Stimulated activated naive CD8-positive, alpha-beta T cell treated with anti-CD3 and anti-CD28 coated beads, Interleukin-15, Interleukin-2, amounts not matched to agents 100 U/mL and 50 U/mL, for 24 hours (primary cell): ENCODE measurements around the gene ABT1.

Source experiments
- ATAC-seq: fragments of 150-1000 bp; cut with Tn5 transposase; one replicate; pipeline ENCODE4 v1.10.0; 2021
- DNase-seq: peaks from one replicate; pipeline ENCODE4 v3.0.0; 2021

The ABT1 gene

GRCh38 chr6:26571592-26572296 is 25.0 kb upstream of the ABT1 start:
- DNase-seq (peak; percentile 69), ATAC-seq (peak; percentile 77)

DNA sequence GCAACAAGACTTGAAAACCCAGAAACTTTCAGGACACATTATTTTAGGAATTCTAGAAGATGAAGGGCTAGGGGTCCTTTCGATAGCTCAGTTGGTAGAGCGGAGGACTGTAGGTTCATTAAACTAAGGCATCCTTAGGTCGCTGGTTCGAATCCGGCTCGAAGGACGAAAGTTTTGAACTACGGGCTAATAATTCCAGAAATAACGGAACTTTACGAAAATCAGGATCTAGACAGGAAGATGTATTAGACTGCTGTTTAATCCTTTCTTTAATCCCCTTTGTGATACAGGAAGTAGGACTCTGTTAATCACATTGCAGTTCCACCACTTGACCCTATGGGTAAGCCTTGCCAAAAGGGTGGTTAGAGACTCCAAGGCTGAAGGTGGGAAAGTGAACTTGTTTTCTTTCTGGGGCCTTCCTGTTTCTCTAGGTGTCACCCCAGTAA is 21.2 kb upstream of the ABT1 start:
- no peak for ATAC-seq

GRCh38 chr6:26576407-26576843 is 20.3 kb upstream of the ABT1 start:
- ATAC-seq (no peak), DNase-seq (no peak)

More for the DNA sequence above, 21.2 kb upstream of the ABT1 start:
- DNase-seq = no peak

DNA sequence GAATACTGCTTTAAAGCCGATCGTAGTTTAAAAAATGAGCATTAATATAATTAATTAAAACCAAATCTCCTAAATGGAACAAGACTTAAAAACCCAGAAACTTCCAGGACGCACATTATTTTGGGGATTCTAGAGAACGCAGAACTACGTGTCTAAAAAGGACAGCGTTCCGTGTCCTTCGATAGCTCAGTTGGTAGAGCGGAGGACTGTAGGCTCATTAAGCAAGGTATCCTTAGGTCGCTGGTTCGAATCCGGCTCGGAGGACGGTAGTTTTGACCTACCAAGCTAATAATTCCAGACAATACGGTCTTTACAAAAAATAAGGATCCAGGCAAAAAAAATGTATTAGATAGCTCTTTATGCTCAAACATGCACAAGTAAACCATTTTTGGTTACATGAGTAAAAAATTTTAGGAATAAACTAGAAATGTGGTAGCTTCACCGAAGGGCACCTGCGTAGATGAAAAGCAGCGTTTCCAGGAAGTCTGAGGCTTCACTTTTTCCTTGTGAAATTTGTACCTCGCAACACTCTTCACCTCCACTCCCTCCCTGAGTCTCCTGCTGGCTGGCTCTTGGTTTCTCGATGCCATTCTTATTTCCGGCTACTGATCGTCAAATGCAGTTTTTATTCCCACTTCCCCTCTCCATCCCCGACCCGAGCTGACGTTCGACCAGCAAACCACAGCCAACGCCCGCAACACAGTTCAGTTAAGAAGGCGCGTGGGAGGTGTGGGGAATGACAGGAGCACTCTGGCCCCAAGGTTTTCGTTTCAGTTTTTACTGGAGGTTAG is 19.6 kb upstream of the ABT1 start:
- DNase-seq (peak; percentile 81), ATAC-seq (peak; percentile 88)

- no peak for ATAC-seq
- no peak for DNase-seq
These were observed 19.1 kb upstream of the ABT1 start for GRCh38 chr6:26577720-26578072.

GRCh38 chr6:26578279-26578678 is 18.5 kb upstream of the ABT1 start:
- DNase-seq (no peak), ATAC-seq (no peak)

DNA sequence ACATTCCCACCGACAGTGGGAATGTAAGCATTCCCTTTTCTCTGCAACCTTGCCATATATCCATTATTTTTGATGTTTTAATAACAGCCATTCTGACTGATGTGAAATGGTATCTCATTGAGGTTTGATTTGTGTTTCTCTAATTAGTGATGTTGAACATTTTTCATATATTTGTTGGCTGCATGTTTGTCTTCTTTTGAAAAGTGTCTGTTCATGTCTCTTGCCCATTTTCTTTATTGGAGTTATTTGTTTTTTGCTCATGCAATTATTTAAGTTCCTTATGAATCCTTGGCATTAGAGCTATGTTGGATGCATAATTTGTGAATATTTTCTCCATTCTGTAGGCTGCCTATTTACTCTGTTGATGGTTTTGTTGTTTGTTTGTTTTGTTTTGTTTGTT is 18.0 kb upstream of the ABT1 start:
- ATAC-seq (no peak), DNase-seq (no peak)

GRCh38 chr6:26581164-26581915 is 15.4 kb upstream of the ABT1 start:
- DNase-seq = no peak
- ATAC-seq = no peak

GRCh38 chr6:26588965-26589364 is 7.8 kb upstream of the ABT1 start:
- ATAC-seq (no peak), DNase-seq (no peak)

GRCh38 chr6:26592649-26593048 is 4.1 kb upstream of the ABT1 start:
- no peak for ATAC-seq

GRCh38 chr6:26593278-26594130 is 3.2 kb upstream of the ABT1 start:
- DNase-seq (no peak), ATAC-seq (no peak)

More at GRCh38 chr6:26592649-26593048, 4.1 kb upstream of the ABT1 start:
- no peak for DNase-seq

DNA sequence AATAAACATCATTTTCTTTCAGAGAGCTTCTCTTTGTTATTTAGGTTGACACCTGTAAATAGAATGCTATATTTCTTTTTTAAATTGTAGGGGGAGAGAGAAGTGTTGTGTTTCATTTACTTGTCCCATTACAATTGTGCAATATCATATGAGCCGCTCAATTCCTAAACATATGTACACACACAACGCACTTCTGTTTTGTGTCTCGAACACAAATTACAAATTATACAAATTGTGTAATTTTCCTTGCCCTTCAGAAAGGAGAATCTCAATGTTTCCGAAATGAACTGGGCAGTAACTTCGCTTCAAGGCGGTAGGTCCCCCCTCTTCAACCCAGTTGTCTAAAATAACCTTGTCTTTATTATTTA is 2.6 kb upstream of the ABT1 start:
- no peak for ATAC-seq

DNA sequence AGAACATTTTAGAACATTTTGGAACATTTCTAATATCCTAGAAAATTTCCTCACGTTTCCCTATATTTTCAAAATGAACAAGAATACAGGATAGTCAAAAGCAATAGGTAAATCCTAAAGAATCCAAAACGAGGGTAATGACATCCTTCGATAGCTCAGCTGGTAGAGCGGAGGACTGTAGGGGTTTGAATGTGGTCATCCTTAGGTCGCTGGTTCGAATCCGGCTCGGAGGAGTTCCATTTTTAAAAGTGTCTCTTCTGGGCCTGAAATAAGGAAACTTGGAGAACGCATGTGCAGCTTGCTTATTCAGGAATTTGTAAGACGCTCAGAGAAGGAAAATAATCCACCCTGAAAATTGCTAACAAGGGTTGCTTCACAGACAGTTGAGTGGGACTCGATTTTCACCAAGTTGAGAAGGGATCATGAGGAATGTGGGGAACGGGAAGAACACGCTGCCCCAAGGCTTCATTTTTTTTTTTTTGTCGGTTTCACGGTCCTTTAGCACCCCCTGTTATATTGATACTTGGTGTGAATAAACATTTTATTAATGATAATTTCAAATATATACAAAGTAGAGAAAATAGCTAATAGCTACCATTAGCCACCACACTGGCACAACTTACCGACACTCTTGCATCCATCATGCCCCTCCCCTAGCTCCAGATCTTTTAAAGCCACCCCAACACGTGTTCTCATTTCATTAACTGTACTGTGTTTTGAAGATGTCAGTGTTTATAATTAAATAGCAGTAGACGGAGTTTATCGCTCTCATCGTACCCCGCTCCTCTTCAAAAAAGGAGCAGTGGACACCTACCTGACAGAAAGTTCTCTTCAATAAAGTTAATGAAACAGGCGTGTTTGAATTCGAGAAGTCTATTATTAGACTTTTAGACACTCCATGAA is 1.8 kb upstream of the ABT1 start:
- ATAC-seq = peak; percentile 37
- DNase-seq = peak; percentile 70

More for the DNA sequence above, 2.6 kb upstream of the ABT1 start:
- DNase-seq = no peak

DNA sequence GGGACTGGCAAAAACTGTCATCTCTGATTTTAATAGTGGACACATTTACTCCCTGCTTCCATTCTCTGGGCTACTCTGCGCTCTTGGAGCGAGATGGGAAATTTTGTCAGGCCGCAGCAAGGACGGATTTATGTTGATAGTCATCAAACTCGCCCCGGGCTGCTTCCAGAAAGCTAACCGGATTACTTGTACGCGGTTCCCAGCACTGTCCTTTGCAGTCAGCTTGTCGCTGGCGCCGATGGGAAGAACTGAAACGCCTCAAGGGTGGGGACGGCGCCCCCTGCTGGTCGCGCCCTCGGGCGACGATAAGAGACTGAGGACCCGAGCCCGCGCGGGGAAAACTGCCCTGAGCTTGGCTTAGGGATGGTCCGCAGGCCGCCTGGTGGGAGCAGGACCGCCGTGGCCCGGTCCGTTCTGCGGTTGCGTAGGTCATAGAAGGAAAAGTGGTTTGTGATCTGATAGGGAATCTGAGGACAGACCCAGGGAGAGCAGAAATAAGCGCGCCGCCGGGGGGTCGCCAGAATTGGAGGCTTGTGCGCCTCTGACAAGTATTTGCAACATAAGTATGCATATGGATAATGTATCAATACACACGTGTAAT is 984 bp upstream of the ABT1 start:
- DNase-seq = peak; percentile 93
- peak; percentile 72 for ATAC-seq

- ATAC-seq = no peak
- no peak for DNase-seq
These were observed 625 bp downstream of the ABT1 start for GRCh38 chr6:26597389-26597766.

DNA sequence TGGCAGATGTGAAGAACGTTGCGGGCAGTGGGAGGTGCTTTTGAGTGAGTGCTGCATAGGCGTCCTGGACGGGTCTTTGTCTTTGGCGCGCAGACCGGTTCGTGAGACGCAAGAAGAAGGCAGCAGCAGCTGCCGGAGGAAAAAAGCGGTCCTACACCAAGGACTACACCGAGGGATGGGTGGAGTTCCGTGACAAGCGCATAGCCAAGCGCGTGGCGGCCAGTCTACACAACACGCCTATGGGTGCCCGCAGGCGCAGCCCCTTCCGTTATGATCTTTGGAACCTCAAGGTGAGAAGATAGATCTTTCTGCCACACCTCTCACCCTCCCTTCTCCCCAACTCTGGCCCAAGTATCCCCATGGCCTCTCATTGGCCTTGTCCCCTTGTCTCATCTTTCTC is 1.1 kb downstream of the ABT1 start:
- ATAC-seq (no peak), DNase-seq (no peak)

- no peak for ATAC-seq
- DNase-seq = no peak
These were observed 1.5 kb downstream of the ABT1 start for GRCh38 chr6:26598267-26598666.

- DNase-seq (no peak), ATAC-seq (no peak)
These were observed 2.4 kb downstream of the ABT1 start for GRCh38 chr6:26599134-26599533.

- ATAC-seq = no peak
- DNase-seq = no peak
These were observed 2.8 kb downstream of the ABT1 start for GRCh38 chr6:26599591-26599990.

- ATAC-seq = peak; percentile 66
- no peak for DNase-seq
These were observed 4.0 kb downstream of the ABT1 start for GRCh38 chr6:26600759-26601158.

GRCh38 chr6:26602262-26602661 is 5.5 kb downstream of the ABT1 start:
- no peak for ATAC-seq
- no peak for DNase-seq
